GM21381 (cell line): ENCODE measurements around the gene CFAP20DC.
"Not testable (repeated sequence)": the region's sequence is repeated elsewhere in the genome, so short reads cannot be mapped to it uniquely, and the experiment has no call there.

Experiments
- ATAC-seq: cut with Tn5 transposase; IDR thresholded peaks from one replicate; pipeline ENCODE4 v1.9.1; 2021; ENCODE audit warnings: mild to moderate bottlenecking, moderate library complexity; ENCODE audit not compliant: unreplicated experiment

Gene CFAP20DC

GRCh38 chr3:58824777-58825176 lies 225.0 kb downstream of the CFAP20DC start:
- no peak for ATAC-seq

GRCh38 chr3:58824285-58824684 lies 225.5 kb downstream of the CFAP20DC start:
- no peak for ATAC-seq

DNA sequence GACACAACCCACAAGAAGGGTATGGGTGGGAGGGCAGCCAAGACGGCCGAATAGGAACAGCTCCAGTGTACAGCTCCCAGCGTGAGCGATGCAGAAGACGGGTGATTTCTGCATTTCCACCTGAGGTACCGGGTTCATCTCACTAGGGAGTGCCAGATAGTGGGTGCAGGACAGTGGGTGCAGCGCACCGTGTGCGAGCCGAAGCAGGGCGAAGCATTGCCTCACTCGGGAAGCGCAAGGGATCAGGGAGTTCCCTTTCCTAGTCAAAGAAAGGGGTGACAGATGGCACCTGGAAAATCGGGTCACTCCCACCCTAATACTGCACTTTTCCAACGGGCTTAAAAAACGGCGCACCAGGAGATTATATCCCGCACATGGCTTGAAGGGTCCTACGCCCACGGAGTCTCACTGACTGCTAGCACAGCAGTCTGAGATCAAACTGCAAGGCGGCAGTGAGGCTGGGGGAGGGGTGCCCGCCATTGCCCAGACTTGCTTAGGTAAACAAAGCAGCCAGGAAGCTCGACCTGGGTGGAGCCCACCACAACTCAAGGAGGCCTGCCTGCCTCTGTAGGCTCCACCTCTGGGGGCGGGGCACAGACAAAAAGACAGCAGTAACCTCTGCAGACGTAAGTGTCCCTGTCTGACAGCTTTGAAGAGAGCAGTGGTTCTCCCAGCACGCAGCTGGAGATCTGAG lies 243.1 kb downstream of the CFAP20DC start:
- ATAC-seq, result not testable (repeated sequence)

DNA sequence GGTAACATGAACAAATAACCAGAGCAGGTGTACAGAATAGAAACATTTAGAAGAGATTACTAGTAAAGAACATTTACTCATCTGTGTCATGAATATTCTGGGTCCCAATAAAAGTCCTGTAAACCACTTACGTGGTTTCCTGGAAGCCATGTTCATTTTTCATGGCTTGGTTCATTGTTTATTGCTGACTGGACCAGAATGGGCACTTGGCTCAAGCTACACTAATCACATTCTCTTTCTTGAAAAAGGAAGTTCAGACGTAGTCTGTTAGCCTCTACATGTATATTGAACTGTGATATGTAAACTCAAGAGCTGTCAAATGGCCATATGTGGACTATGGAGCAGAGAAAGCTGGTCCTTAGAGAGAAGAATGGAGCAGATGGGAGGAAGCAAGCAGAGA lies 244.9 kb downstream of the CFAP20DC start:
- no peak for ATAC-seq

GRCh38 chr3:58801541-58801940 lies 248.3 kb downstream of the CFAP20DC start:
- ATAC-seq, result no peak

DNA sequence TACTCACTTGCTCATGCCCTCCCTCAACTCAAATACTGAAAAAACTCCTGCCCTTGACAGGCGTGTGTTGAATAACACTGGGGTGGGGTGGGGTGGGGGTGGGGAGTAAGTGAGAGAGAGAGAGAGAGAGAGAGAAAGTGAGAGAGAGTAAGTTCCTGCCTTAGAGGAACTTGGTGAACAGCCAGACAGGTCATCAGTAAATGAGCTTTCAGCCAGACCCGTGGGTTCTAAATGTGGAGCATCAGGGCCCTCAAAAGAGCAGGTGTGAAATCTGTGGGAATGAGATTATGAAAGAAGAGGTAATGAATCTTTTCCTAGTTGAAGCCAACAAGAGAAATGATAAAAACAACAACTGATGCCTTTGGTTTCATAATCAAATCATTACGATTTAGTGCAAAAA lies 248.9 kb downstream of the CFAP20DC start:
- ATAC-seq, result no peak

- no peak for ATAC-seq
These were observed 249.8 kb downstream of the CFAP20DC start for GRCh38 chr3:58800032-58800431.

DNA sequence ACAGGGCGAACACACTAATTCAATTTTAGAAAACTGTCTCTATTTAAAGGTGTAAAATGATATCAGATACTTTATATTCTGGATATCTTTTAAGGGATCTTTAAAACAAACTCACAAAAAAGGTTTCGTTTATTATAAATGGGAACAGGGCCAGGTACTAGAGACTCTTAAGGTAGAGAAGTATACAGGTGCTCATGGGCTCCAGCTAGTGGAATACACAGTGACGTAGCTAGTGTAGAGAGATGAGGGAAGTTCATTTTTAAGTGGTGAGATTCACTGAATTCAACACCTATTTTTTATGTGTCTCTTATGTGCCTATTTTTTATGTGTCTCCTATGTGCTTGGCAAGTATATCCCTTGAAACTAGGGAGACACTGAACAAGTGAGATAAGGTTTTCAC lies 250.6 kb downstream of the CFAP20DC start:
- no peak for ATAC-seq

DNA sequence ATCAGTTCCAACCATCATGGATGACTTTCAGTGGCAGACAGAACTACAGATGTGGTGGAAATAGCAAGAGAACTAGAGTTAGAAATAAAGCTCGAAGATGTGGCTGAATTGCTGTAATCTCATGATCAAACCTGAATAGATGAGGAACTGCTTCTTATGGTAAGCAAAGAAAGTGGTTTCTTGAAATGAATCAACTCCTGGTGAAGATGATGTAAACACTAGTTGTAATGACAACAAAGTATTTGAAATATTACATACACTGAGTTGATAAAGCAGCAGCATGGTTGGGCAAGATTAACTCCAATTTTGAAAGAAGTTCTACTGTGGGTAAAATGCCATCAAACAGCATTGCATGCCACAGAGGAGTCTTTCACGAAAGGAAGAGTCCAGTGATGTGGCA lies 251.5 kb downstream of the CFAP20DC start:
- ATAC-seq, result no peak

DNA sequence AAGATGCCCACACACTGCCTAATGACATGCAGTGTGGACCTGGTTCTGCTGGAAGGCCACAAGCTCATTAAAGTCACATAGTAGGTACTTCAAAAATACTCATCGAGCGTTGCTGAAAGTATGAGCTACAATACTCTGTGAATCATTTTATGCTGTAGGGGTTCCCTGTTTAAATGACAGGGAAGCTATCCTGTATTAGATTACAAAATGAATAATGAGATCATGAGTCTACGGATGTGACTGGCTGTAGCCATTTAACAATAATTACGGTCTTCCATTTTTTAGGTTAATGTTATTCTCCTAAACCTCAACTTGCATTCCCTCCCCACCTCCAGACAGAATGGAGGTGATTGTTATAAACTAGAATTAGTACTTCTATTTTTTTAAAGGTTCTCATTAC lies 255.1 kb downstream of the CFAP20DC start:
- ATAC-seq, result no peak

- ATAC-seq, result no peak
These were observed 255.9 kb downstream of the CFAP20DC start for GRCh38 chr3:58793938-58794337.

GRCh38 chr3:58792921-58793451 lies 256.8 kb downstream of the CFAP20DC start:
- no peak for ATAC-seq

GRCh38 chr3:58789385-58789784 lies 260.4 kb downstream of the CFAP20DC start:
- no peak for ATAC-seq

GRCh38 chr3:58784888-58785287 lies 264.9 kb downstream of the CFAP20DC start:
- no peak for ATAC-seq

DNA sequence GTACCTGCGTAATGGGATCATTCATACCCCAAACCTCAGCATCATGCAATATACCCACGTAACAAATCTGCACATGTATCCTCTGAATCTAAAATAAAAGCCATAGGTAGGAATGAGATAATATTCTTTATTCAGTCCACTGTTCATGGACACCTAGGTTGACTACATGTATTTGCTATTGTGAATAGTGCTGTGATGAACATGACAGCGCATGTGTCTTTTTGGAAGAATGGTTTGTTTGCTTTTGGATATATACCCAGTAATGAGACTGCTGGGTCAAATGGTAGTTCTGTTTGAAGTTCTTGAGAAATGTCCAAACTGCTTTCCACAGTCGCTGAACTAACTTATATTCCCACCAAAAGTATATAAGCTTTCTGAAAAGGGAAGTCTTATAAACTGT lies 265.4 kb downstream of the CFAP20DC start:
- ATAC-seq, result no peak

DNA sequence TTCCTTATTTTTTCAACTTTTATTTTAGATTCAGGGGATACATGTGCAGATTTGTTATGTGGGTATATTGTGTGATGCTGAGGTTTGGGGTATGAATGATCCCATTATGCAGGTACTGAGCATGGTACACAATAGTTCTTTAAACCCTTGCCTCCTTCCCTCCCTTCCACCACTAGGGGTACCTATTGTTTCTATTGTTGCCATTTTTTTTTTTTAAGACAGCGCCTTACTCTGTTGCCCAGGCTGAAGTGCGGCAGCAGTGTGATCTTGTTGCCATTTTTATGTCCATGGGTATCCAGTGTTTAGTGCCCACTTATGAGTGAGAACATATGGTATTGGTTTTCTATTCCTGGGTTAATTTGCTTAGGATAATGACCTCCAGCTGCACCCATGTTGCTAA lies 266.0 kb downstream of the CFAP20DC start:
- ATAC-seq, result no peak

GRCh38 chr3:58779934-58780333 lies 269.9 kb downstream of the CFAP20DC start:
- ATAC-seq, result no peak

DNA sequence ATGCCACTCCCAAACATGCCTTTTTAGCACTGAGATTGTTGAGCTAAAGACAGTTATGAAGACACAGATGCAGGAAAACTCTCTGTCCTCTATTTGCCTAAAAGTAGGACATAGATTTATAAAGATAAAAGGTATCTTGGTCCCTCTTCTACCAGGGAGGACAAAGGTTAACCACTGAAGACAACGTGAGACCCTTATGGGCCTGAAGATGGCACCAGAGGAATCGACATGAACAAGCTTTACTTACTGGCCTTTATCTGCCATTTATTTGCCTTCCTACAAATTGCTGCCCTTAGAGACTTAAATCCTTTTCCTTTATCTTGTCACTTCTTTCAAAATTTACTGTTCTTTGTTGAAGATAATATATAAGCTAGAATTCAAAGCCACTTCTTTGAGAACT lies 273.6 kb downstream of the CFAP20DC start:
- ATAC-seq, result no peak

DNA sequence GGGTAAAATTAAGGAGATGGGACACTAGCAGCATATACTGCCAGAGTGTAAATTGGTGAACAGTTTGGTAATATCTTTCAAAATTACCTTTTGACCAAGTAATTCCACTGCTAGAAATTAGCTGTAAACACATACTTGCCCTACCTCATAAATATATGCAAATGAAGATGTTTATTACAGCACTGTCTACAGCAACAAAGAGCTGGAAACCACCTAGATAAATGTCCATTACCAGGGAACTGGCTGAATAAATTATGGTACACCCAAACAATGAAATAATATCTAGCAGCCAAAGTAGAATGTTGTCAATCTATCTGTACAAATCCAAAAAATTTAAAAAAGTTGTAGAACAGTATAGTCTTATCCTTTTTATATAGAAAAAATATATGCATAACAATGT lies 277.4 kb downstream of the CFAP20DC start:
- no peak for ATAC-seq

DNA sequence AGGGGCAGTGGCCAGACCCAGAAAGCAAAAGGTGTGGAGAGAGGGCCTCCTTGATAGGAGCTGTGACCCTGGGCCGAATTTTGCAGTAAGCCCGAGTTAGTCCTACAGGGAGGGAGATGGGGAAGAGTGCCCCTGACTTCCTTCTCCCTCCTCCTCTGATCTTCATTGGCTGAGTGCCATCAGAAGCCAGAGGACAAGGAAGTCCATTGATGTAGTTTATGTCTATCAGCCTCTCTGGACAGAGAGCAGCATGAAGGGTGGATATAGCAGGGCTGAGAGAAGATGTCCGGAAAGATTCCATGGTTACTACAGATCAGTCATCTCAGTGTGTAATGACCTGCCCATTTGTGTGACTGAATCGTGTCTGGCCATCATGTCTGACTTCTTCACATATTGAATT lies 280.8 kb downstream of the CFAP20DC start:
- no peak for ATAC-seq

DNA sequence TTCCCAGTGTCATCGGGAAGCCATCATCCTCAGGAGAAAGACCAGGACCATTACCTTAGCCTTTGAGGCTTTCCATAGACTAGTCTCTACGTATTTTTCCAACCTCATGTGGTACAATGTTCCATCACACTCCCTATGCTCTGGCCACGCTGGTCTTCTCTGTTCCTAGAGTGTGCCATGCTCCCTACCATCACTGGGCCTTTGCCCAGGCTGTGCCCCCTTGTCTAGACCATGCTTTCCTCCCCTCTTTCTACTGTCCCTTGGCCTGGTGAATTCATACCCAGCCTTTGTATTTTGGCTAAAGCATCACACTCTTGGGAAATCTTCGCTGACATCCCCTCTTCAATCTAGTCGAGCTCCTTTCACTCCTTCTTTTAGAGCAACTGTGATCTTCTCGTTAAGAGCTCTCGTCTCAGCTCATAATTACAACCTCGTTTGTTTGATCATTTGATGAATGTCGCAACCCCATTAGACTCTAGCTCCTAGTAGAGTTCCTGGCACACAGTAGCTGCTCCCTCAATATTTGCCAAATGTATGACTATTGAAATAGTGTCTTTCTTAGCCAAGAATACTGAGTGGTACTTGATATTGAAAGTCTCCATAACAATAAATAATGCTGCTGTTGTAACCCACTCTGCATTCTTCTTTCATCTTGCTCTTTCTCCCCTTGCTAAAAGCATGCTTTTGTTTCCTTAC lies 283.1 kb downstream of the CFAP20DC start:
- ATAC-seq, result no peak

- no peak for ATAC-seq
These were observed 294.7 kb downstream of the CFAP20DC start for GRCh38 chr3:58755150-58755549.
